IMR-90 (cell line): ENCODE results near the gene CLDN11.

Experiments
- BHLHE40 ChIP-seq: fragments of 150-350 bp; IDR thresholded peaks from 2 replicates; pipeline ENCODE4 v1.6.1; 2016; ENCODE audit warnings: mild to moderate bottlenecking, low read depth, low read length
- CEBPB ChIP-seq: IDR thresholded peaks from 2 replicates; pipeline ENCODE4 v1.6.1; 2012; ENCODE audit warnings: low read depth, low read length, improper control_type of control experiment
- CTCF ChIP-seq: conservative IDR thresholded peaks from 2 replicates; pipeline ENCODE4 v1.5.1; 2012; ENCODE audit warnings: mild to moderate bottlenecking, low read depth, low read length, improper control_type of control experiment
- MAZ ChIP-seq: IDR thresholded peaks from 2 replicates; pipeline ENCODE4 v1.6.1; 2012; ENCODE audit warnings: low read depth, mild to moderate bottlenecking, low read length, improper control_type of control experiment, moderate library complexity, borderline replicate concordance
- MXI1 ChIP-seq: IDR thresholded peaks from 2 replicates; pipeline ENCODE4 v1.6.1; 2012; ENCODE audit warnings: low read depth, mild to moderate bottlenecking, low read length, moderate library complexity, borderline replicate concordance
- POLR2A ChIP-seq: IDR thresholded peaks from 2 replicates; pipeline ENCODE4 v1.6.1; 2012; ENCODE audit warnings: mild to moderate bottlenecking, low read depth, low read length
- RAD21 ChIP-seq: IDR thresholded peaks from 2 replicates; pipeline ENCODE4 v1.6.1; 2012; ENCODE audit warnings: low read length, improper control_type of control experiment
- RCOR1 ChIP-seq: IDR thresholded peaks from 2 replicates; pipeline ENCODE4 v1.6.1; 2012; ENCODE audit warnings: mild to moderate bottlenecking, low read length, improper control_type of control experiment; ENCODE audit not compliant: insufficient replicate concordance

GRCh38 chr3:170480111-170480510 lies 61.4 kb downstream of the CLDN11 start:
- no peak for TF ChIP-seq CTCF
- no peak for TF ChIP-seq POLR2A
- no peak for TF ChIP-seq CEBPB
- TF ChIP-seq MAZ: no peak
- no peak for TF ChIP-seq RAD21
- no peak for TF ChIP-seq MXI1
- no peak for TF ChIP-seq RCOR1
- no peak for TF ChIP-seq BHLHE40
